ENCODE results near the gene MRTFB.
"Not testable (repeated sequence)": the region's sequence is repeated elsewhere in the genome, so short reads cannot be mapped to it uniquely, and the experiment has no call there.

The MRTFB gene

GRCh38 chr16:14139872-14140271 is 68.8 kb downstream of the MRTFB start:
- no peak for DNase-seq

- no peak for DNase-seq
Measured at GRCh38 chr16:14140923-14141322, 69.8 kb downstream of the MRTFB start.

- no peak for DNase-seq
Measured at GRCh38 chr16:14146445-14146844, 75.3 kb downstream of the MRTFB start.

- DNase-seq, result no peak
Measured at GRCh38 chr16:14148016-14148415, 76.9 kb downstream of the MRTFB start.

GRCh38 chr16:14148569-14148968 is 77.5 kb downstream of the MRTFB start:
- no peak for DNase-seq

GRCh38 chr16:14150796-14151195 is 79.7 kb downstream of the MRTFB start:
- no peak for DNase-seq

- no peak for DNase-seq
Measured at GRCh38 chr16:14151256-14152030, 80.3 kb downstream of the MRTFB start.

- no peak for DNase-seq
Measured at GRCh38 chr16:14155572-14156190, 84.6 kb downstream of the MRTFB start.

GRCh38 chr16:14164916-14165662 is 94.0 kb downstream of the MRTFB start:
- no peak for DNase-seq

GRCh38 chr16:14168146-14168545 is 97.0 kb downstream of the MRTFB start:
- DNase-seq, result no peak

GRCh38 chr16:14172200-14172809 is 101.2 kb downstream of the MRTFB start:
- no peak for DNase-seq

GRCh38 chr16:14175086-14175485 is 104.0 kb downstream of the MRTFB start:
- no peak for DNase-seq

- DNase-seq, result no peak
Measured at GRCh38 chr16:14177704-14178103, 106.6 kb downstream of the MRTFB start.

GRCh38 chr16:14179116-14179515 is 108.0 kb downstream of the MRTFB start:
- DNase-seq, result no peak

- no peak for DNase-seq
Measured at GRCh38 chr16:14180481-14180944, 109.4 kb downstream of the MRTFB start.

GRCh38 chr16:14181371-14182050 is 110.4 kb downstream of the MRTFB start:
- no peak for DNase-seq

- no peak for DNase-seq
Measured at GRCh38 chr16:14182999-14183398, 111.9 kb downstream of the MRTFB start.

- DNase-seq, result not testable (repeated sequence)
Measured at GRCh38 chr16:14183962-14184361, 112.8 kb downstream of the MRTFB start.

- DNase-seq, result no peak
Measured at GRCh38 chr16:14186007-14186794, 115.1 kb downstream of the MRTFB start.

GRCh38 chr16:14186795-14187221 is 115.7 kb downstream of the MRTFB start:
- no peak for DNase-seq

GRCh38 chr16:14187517-14188338 is 116.6 kb downstream of the MRTFB start:
- no peak for DNase-seq

All from cerebellar nuclear complex (tissue), 1 donor.